ENCODE results near the gene CD4.

DNA sequence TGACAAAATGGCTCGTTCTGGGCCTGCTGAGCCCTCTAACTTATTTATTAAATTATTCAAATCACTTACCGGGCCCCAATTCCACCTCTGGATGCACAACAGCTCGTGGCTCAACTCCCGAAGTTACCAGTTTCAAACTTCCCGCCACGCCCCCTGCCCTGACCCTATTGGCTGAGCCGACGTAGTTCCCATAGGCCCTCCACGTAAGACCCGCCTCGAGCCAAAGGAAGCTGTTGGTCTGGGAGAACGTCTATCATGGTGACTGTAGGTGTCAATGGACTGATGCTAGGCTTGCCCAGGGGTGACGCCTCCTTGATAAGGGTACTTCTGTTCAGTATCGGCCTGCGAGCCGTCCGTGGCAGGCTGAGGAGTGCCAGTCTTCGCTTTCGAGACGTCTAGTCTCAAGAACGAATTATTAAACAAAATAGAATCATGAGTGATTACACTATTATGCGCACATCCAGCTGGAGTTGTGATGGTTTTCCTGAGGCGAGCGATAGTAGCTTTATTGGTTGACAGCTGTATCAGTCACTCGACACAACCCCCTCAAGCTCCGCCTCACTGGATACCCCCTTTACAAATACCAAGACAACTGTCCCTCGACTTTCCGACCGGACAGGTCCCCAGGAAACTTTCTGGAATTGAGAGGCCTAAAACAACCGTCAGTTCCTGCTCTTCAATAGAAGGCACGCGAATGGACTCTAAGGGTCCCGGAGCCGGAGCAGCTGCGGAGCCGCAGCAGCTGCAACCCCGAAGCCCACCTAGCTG is 62.0 kb downstream of the CD4 start, which contains the start of gene CDCA3:
- TF ChIP-seq, protein P1, sequence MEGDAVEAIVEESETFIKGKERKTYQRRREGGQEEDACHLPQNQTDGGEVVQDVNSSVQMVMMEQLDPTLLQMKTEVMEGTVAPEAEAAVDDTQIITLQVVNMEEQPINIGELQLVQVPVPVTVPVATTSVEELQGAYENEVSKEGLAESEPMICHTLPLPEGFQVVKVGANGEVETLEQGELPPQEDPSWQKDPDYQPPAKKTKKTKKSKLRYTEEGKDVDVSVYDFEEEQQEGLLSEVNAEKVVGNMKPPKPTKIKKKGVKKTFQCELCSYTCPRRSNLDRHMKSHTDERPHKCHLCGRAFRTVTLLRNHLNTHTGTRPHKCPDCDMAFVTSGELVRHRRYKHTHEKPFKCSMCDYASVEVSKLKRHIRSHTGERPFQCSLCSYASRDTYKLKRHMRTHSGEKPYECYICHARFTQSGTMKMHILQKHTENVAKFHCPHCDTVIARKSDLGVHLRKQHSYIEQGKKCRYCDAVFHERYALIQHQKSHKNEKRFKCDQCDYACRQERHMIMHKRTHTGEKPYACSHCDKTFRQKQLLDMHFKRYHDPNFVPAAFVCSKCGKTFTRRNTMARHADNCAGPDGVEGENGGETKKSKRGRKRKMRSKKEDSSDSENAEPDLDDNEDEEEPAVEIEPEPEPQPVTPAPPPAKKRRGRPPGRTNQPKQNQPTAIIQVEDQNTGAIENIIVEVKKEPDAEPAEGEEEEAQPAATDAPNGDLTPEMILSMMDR (conservative IDR thresholded peaks at IDR 0.05 in 1 of 2, IDR thresholded peaks at IDR 0.05 in 1 of 2; ENCODE audit: low read depth in 1 of 2, low read length in 2 of 2), result no peak
- TF ChIP-seq EZH2 (IDR thresholded peaks at IDR 0.05; ENCODE audit: low read length, missing control alignments), result no peak

Measured in fibroblast of lung (primary cell).